BLaER1 (cell line): ENCODE results near the gene TSTD1.
"Not testable (repeated sequence)": the region's sequence is repeated elsewhere in the genome, so short reads cannot be mapped to it uniquely, and the experiment has no call there.

Experiments
- H3K27ac ChIP-seq: shearing (Covaris generic); formaldehyde crosslinking; 2 replicates; pipeline ENCODE4 v1.8.1; 2022
- H3K27me3 ChIP-seq: shearing (Covaris generic); formaldehyde crosslinking; 2 replicates; pipeline ENCODE4 v1.8.1; 2022
- H3K36me3 ChIP-seq: shearing (Covaris generic); formaldehyde crosslinking; 2 replicates; pipeline ENCODE4 v1.8.1; 2022
- H3K4me1 ChIP-seq: shearing (Covaris generic); formaldehyde crosslinking; 2 replicates; pipeline ENCODE4 v1.8.1; 2022
- H3K4me2 ChIP-seq: shearing (Covaris generic); formaldehyde crosslinking; 2 replicates; pipeline ENCODE4 v1.8.1; 2022
- H3K4me3 ChIP-seq: shearing (Covaris generic); formaldehyde crosslinking; 2 replicates; pipeline ENCODE4 v1.8.1; 2022
- H3K9ac ChIP-seq: shearing (Covaris generic); formaldehyde crosslinking; 2 replicates; pipeline ENCODE4 v1.8.1; 2022
- H3K9me3 ChIP-seq: shearing (Covaris generic); formaldehyde crosslinking; 2 replicates; pipeline ENCODE4 v1.8.1; 2022
- H4K20me1 ChIP-seq: shearing (Covaris generic); formaldehyde crosslinking; 2 replicates; pipeline ENCODE4 v1.8.1; 2022
- Cebpa-rat ChIP-seq: shearing (Covaris generic); IDR thresholded peaks from 2 replicates; pipeline ENCODE4 v1.8.1; 2022

Gene TSTD1

DNA sequence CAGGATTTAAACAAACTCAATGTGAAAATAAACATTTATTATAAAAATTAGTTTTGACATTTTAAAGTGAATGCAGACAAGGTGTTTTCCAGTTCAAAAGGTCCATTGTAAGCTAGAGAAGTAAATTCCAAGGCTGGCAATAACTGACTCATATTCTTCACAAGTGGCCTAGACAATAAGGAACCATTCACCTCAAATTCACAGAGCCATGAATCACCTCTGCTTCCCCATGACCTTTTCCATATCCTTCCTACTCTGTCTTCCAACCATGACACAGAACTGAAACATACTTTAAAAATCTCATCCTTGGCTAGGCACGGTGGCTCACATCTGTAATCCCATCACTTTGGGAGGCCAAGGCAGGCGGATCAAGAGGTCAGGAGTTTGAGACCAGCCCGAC is 42.6 kb downstream of the TSTD1 start:
- no peak for TF ChIP-seq Cebpa-rat
- Histone ChIP-seq H3K4me1 (no peaks in the 10 kb centered on the region), H3K4me3 (no peak overlapping the region), H3K36me3 (peaks cover 42% of the 10 kb centered on the region), H3K9me3 (no peaks in the 10 kb centered on the region), H3K27me3 (no peaks in the 10 kb centered on the region), H3K4me2 (no peak overlapping the region), H3K27ac (no peak overlapping the region), H4K20me1 (peaks cover 6% of the 10 kb centered on the region; the same call in 1 of the 2 replicates), H3K9ac (no peak overlapping the region)

DNA sequence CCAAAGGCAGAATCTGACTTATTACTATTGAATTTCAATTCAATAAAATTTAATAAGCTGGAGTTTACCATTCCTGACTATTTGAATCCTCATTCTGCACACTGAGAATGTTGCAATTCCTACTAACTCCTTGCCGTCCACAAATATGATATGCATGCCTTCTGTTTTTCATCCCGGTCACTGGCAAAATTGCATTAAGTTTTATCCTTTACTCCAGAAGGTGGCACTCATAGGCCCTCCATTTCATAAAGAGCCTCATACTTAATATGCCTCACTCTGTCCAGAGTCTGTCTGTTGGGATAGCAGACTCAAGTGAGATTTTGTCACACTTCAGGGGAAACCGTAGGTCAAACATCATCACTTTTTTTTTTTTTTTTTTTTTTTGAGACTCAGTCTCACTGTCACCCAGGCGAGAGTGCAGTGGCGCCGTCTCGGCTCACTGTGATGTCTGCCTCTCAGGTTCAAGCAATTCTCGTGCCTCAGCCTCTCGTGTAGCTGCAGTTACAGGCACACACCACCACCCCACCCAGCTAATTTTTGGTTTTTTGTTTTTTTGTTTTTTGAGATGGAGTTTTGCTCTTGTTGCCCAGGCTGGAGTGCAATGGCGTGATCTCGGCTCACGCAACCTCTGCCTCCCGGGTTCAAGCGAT is 45.1 kb downstream of the TSTD1 start:
- H3K36me3 ChIP-seq = peaks cover 16% of the 10 kb centered on the region
- no peaks in the 10 kb centered on the region for H3K4me1 ChIP-seq
- H3K4me2 ChIP-seq = no peak overlapping the region
- no peak overlapping the region for H3K4me3 ChIP-seq
- H3K27ac ChIP-seq = no peak overlapping the region
- no peaks in the 10 kb centered on the region for H3K27me3 ChIP-seq
- TF ChIP-seq Cebpa-rat = no peak
- H4K20me1 ChIP-seq = no peaks in the 10 kb centered on the region
- no peak overlapping the region for H3K9ac ChIP-seq
- H3K9me3 ChIP-seq = no peaks in the 10 kb centered on the region

DNA sequence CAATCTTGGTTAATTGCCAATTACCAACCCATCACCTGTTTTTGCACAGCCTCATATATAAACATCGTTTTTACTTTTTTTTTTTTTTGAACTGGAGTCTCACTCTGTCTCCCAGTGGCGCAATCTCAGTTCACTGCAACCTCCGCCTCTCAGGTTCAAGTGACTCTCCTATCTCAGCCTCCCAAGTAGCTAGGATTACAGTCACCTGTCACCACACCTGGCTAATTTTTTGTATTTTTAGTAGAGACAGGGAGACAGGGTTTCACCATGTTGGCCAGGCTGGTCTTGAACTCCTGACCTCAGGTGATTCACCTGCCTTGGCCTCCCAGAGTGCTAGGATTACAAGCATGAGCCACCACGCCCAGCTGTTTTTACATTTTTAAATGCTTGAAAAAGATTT is 46.7 kb downstream of the TSTD1 start:
- H3K9ac ChIP-seq = not testable (repeated sequence)

More for the DNA sequence above, 46.7 kb downstream of the TSTD1 start:
- H3K36me3 ChIP-seq, H3K9me3 ChIP-seq, H3K4me2 ChIP-seq, H3K4me1 ChIP-seq, H3K27me3 ChIP-seq, H3K4me3 ChIP-seq, H4K20me1 ChIP-seq, H3K27ac ChIP-seq: not testable (repeated sequence)
